Mucosa of descending colon (tissue), 3 donors: Measurements from ENCODE around the gene UMAD1. TPM values are rescaled to one million over a fixed set of nuclear protein-coding genes. Genes with fewer than 3 reads are reported as not detected.
"Not testable (repeated sequence)": the region's sequence is repeated elsewhere in the genome, so short reads cannot be mapped to it uniquely, and the experiment has no call there.

Experiments
- ATAC-seq: fragments of 200-7000 bp; cut with Tn5 transposase; one replicate; pipeline ENCODE4 v1.9.1; 2020; ENCODE audit warnings: mild to moderate bottlenecking, moderate library complexity
- DNase-seq, 3 donors: peaks; one replicate each; pipeline ENCODE4 v3.0.0-alpha.2; 2020
- H3K36me3 ChIP-seq: fragments of 200-600 bp; one replicate; pipeline ENCODE4 v1.8.0; 2021; ENCODE audit warnings: low read depth, mild to moderate bottlenecking
- H3K4me1 ChIP-seq: fragments of 200-600 bp; one replicate; pipeline ENCODE4 v1.8.0; 2021; ENCODE audit warnings: low read depth, mild to moderate bottlenecking
- H3K4me3 ChIP-seq: fragments of 200-600 bp; one replicate; pipeline ENCODE4 v1.8.0; 2021; ENCODE audit warnings: mild to moderate bottlenecking
- H3K9me3 ChIP-seq: fragments of 200-600 bp; one replicate; pipeline ENCODE4 v1.8.0; 2021; ENCODE audit warnings: mild to moderate bottlenecking
- intact Hi-C, 2 donors: fragments of 100-400 bp; cut with DNase I in 1 of 2; cut with micrococcal nuclease in 1 of 2; formaldehyde crosslinking; loops; one replicate each; pipeline versions ENCODE4 v1.11.0 to v1.11.1; 2022; cut with DNase I, micrococcal nuclease
- total RNA-seq, 3 donors: library from RNA; stranded (reverse); fragmentation: NEBNext Ultra II Directional in 2 of 3; extraction: Animal tissue kit (Norgen Biotek cat#: 25700) in 2 of 3; gene quantifications; one replicate each; pipeline versions ENCODE4 v1.2.1 to v1.2.4, GENCODE V29; 2021 to 2023
- TF ChIP-seq, protein P1 (sequence below): fragments of 200-600 bp; IDR thresholded peaks from one replicate; pipeline ENCODE4 v1.8.0; 2022; ENCODE audit warnings: antibody characterized with exemption, mild to moderate bottlenecking
- donor health status: DM: no; HTN: no; CAD: no; lungs with moderate emphysema.
- donor health status: DM: no; HTN: no; CAD: no.
- donor health status: DM: no; HTN: yes; CAD: no.

Gene UMAD1
- total RNA-seq, 3 donors from 2014 or later = 18.5 to 22.1 (median 18.6) TPM

DNA sequence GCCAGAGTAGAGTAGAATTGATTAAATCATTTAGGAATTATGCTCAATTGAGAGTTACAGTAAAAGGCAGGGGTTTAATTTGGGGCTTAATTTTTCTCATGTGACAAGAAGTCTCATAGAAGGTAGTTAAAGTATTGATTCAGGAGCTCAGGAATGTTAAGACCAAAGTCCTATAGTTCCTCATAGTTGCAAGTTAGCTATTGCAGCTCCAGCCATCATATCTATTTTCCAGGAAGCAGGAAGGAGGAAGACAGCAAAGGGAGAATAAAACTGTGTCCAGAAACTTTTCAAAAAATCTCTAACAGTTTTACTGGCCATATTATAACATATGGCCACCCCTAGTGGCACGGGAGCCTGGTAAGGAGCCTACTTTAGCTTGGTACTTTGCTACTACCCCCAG lies 174.8 kb downstream of the UMAD1 start:
- H3K4me1 ChIP-seq = peaks cover 5% of the 10 kb centered on the region
- H3K36me3 ChIP-seq = no peaks in the 10 kb centered on the region
- DNase-seq (no peak), ATAC-seq (peak; percentile 75)
- H3K9me3 ChIP-seq = no peaks in the 10 kb centered on the region
- intact Hi-C loops = no loop called here
- TF ChIP-seq, protein P1, sequence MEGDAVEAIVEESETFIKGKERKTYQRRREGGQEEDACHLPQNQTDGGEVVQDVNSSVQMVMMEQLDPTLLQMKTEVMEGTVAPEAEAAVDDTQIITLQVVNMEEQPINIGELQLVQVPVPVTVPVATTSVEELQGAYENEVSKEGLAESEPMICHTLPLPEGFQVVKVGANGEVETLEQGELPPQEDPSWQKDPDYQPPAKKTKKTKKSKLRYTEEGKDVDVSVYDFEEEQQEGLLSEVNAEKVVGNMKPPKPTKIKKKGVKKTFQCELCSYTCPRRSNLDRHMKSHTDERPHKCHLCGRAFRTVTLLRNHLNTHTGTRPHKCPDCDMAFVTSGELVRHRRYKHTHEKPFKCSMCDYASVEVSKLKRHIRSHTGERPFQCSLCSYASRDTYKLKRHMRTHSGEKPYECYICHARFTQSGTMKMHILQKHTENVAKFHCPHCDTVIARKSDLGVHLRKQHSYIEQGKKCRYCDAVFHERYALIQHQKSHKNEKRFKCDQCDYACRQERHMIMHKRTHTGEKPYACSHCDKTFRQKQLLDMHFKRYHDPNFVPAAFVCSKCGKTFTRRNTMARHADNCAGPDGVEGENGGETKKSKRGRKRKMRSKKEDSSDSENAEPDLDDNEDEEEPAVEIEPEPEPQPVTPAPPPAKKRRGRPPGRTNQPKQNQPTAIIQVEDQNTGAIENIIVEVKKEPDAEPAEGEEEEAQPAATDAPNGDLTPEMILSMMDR = no peak
- H3K4me3 ChIP-seq = no peak overlapping the region

DNA sequence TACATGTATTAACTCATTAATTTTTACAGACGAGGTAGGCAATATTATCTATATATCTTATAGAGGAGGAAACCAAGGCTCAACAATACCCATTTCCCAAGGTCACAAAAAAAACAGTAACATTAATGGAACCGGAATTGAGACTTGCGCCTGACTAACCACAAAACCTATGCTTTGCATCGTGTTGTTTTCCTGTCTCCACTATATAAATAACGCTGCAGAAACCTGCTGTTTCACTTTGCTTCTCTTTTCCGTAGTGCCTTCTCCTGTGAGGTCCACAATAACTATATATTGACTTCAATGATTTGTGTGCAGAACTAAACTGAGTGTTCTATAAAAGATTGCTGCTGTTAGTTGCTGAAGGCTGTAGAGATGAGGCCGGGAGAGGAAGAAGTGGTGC lies 175.5 kb downstream of the UMAD1 start:
- Histone ChIP-seq H3K36me3 (no peaks in the 10 kb centered on the region), H3K4me1 (peaks cover 5% of the 10 kb centered on the region), H3K4me3 (no peak overlapping the region), H3K9me3 (no peaks in the 10 kb centered on the region)
- intact Hi-C loops = no loop called here
- ATAC-seq = peak; percentile 77
- TF ChIP-seq, protein P1 = no peak
- peak in 1 of 3 donors; percentile 8 for DNase-seq

DNA sequence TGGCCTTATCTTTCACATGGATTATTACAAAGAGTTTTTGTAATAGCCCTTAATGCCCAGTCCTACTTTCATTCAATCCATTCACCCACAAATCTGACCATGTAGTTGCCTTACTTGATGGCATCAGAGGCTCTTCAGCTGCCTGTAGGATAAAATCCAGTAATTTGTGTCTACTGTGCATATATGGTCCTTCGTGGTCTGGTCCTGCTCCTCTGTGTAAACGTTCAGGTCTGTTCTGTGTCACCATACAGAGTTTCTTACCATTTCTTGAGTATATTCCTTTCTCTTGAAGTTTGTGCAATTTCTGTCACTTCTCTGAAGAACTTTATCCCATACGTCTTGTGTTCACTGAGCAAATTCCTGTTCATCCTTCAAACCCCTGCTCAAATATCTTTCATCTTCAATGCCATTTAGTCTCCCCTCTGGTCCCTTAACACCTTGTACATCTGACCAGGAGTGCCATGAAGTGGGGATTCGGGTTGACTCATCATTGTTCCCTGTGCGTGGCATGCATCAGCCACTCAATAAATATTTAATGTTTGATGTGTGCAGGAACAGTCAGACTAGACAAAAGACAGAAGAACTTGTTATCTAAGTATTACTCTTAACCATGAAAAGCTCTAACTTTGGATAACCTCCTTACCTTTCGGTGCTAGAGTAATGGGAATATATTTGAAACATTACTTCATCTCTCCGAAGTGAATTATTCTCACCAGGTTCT lies 176.4 kb downstream of the UMAD1 start:
- intact Hi-C loops = no loop called here
- H3K4me3 ChIP-seq = no peak overlapping the region
- H3K36me3 ChIP-seq = no peaks in the 10 kb centered on the region
- no peaks in the 10 kb centered on the region for H3K9me3 ChIP-seq
- peaks cover 5% of the 10 kb centered on the region for H3K4me1 ChIP-seq
- DNase-seq = no peak
- TF ChIP-seq, protein P1 = no peak
- ATAC-seq = no peak

DNA sequence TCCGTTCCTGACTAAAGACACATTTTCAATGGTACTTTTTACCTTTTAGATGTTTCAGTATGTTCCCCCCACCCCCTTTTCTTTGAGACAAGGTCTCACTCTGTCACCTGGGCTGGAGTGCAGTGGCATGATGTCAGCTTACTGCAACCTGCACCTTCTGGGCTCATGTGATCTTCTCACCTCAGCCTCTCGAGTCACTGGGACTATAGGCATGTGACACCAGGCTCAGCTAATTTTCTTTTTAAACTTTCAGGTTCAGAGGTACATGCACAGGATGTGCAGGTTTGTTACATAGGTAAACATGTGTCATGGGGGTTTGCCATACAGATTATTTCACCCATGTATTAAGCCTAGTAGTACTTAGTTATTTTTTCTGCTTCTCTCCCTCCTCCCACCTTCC lies 177.2 kb downstream of the UMAD1 start:
- H3K4me3 ChIP-seq = no peak overlapping the region
- no peaks in the 10 kb centered on the region for H3K36me3 ChIP-seq
- intact Hi-C loops = no loop called here
- H3K4me1 ChIP-seq = peaks cover 5% of the 10 kb centered on the region
- H3K9me3 ChIP-seq = no peaks in the 10 kb centered on the region
- DNase-seq (no peak), ATAC-seq (peak; percentile 23)
- TF ChIP-seq, protein P1 = no peak

DNA sequence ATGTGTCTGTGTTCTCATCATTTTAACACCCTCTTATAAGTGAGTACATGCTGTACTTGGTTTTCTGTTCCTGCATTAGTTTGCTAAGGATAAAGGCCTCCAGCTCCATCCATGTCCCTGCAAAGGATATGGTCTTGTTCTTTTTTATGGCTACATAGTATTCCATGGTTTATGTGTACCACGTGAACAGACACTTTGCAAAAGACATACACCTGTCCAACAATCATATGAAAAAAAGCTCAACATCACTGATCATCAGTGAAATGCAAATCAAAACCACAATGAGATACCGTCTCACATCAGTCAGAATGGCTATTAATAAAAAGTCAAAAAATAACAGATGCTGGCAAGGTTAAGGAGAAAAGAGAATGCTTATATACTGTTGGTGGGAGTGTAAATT lies 177.6 kb downstream of the UMAD1 start:
- DNase-seq, H3K9me3 ChIP-seq, H3K4me1 ChIP-seq, H3K4me3 ChIP-seq, intact Hi-C loops, ATAC-seq, H3K36me3 ChIP-seq: not testable (repeated sequence)

DNA sequence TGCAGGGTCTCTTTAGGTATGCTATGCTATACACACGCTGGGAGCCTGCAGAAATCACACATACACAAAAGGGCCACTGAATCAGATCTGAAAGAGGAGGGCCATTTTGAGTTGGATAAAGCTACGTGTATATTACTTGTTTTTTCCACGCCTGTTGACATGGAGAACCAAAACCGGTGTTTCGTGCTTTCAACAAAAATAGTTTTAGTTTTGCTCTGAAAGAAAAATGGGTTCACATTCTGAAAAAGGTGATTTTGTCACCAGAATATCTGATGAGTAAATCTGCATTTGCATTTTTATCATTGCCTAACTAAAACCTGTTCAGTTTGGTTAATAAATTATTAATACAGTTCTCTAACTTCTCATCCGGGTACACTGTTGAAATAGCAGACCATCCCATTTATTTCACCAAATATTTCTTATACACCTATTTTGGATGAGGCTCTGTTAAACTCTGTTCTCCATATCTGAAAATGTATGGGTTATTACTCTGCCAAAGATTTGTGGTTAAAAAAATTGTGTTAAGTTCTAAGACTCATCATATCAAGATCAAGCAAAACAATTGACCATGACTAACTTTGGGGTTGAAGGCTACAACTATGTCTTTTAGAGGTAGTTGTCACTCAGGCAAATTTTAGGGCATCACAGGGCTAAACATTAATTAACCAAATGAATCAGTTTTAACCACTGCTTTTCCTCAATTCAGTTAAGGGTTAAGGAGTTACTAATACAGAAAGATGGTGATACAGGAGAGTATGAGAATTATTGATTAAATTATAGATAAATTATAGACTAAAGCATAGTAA lies 179.1 kb downstream of the UMAD1 start:
- ATAC-seq = no peak
- Histone ChIP-seq H3K9me3 (no peaks in the 10 kb centered on the region), H3K4me3 (no peak overlapping the region), H3K4me1 (peaks cover 5% of the 10 kb centered on the region), H3K36me3 (no peaks in the 10 kb centered on the region)
- DNase-seq = no peak
- TF ChIP-seq, protein P1 = no peak
- intact Hi-C loops = no loop called here
